Prostate gland (tissue), 2 donors: Measurements from ENCODE around the gene KCNQ5.

ENCODE experiments used
- POLR2AphosphoS5 ChIP-seq: sonication (generic); formaldehyde crosslinking; IDR thresholded peaks from one replicate; pipeline ENCODE4 v1.6.1; 2017; ENCODE audit warnings: antibody characterized with exemption
- TF ChIP-seq, protein P1 (sequence below), 4 experiments: fragments of 200-600 bp in 2 of 4; fragments of 450-650 bp in 2 of 4; sonication (generic) in 2 of 4; IDR thresholded peaks; 1 replicate in 3 of 4; 2 replicates in 1 of 4; pipeline ENCODE4 v1.5.1; 2016 to 2019; ENCODE audit warnings: antibody characterized with exemption in 4 of 4, mild to moderate bottlenecking in 2 of 4, moderate library complexity in 2 of 4

DNA sequence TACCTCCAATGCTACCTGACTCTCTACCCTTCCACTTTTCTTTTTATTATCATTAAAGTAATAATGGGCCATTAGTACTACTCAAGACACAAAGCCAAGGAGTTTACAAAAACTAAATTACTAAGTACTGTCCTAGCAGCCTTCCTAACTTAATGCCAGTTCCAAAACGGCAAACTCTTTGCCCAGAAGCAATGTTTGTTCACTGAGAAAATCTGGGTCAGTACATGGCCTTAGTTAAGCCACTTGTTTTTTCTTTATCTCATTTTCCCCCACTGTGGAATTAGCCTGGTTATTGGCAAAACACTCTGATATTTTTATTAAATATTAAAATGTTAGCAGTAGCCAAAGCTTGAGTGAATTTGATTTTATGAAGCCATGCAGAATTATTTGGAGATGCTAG is 242.4 kb downstream of the KCNQ5 start:
- TF ChIP-seq POLR2AphosphoS5 = no peak
- TF ChIP-seq, protein P1, sequence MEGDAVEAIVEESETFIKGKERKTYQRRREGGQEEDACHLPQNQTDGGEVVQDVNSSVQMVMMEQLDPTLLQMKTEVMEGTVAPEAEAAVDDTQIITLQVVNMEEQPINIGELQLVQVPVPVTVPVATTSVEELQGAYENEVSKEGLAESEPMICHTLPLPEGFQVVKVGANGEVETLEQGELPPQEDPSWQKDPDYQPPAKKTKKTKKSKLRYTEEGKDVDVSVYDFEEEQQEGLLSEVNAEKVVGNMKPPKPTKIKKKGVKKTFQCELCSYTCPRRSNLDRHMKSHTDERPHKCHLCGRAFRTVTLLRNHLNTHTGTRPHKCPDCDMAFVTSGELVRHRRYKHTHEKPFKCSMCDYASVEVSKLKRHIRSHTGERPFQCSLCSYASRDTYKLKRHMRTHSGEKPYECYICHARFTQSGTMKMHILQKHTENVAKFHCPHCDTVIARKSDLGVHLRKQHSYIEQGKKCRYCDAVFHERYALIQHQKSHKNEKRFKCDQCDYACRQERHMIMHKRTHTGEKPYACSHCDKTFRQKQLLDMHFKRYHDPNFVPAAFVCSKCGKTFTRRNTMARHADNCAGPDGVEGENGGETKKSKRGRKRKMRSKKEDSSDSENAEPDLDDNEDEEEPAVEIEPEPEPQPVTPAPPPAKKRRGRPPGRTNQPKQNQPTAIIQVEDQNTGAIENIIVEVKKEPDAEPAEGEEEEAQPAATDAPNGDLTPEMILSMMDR (IDR thresholded peaks at IDR 0.05) = no peak
